OCI-LY3 (cell line): ENCODE results near the gene PPP2R2B.
A peak's percentile ranks its signal among the peaks of the same experiment; 100 is the strongest.

Experiments
- H2AFZ ChIP-seq: fragments of 200-600, 300-600 bp; shearing (Covaris generic); 2 replicates; pipeline ENCODE4 v1.6.0; 2014; ENCODE audit warnings: antibody characterized with exemption, low read depth, low read length
- H3K27ac ChIP-seq: fragments of 200-600, 300-600 bp; sonication (generic); 2 replicates; pipeline ENCODE4 v1.5.1; 2014; ENCODE audit warnings: mild to moderate bottlenecking, low read length, moderate library complexity, mixed read lengths
- H3K27me3 ChIP-seq: fragments of 200-600, 300-600 bp; sonication (generic); 2 replicates; pipeline ENCODE4 v1.6.1; 2014; ENCODE audit warnings: low read depth, low read length, mixed read lengths
- H3K36me3 ChIP-seq: fragments of 200-600, 300-600 bp; sonication (generic); replicated peaks from 2 replicates; pipeline ENCODE3; 2014; ENCODE audit warnings: low read depth, low read length, mixed read lengths
- H3K4me1 ChIP-seq: fragments of 300-600, 200-600 bp; sonication (generic); 2 replicates; pipeline ENCODE4 v1.6.1; 2014; ENCODE audit warnings: low read length, mixed read lengths
- H3K4me2 ChIP-seq: fragments of 200-600, 300-600 bp; sonication (generic); 2 replicates; pipeline ENCODE4 v1.6.1; 2014; ENCODE audit warnings: low read length, mixed read lengths
- H3K4me3 ChIP-seq: fragments of 300-600, 200-600 bp; sonication (generic); 2 replicates; pipeline ENCODE4 v1.5.1; 2014; ENCODE audit warnings: antibody characterized with exemption, mild to moderate bottlenecking, low read length, moderate library complexity
- H3K79me2 ChIP-seq: fragments of 300-600, 200-600 bp; shearing (Covaris generic); 2 replicates; pipeline ENCODE4 v1.6.1; 2014; ENCODE audit warnings: mild to moderate bottlenecking, low read length, mixed read lengths
- H3K9ac ChIP-seq: fragments of 300-600, 200-600 bp; shearing (Covaris generic); 2 replicates; pipeline ENCODE4 v1.6.0; 2014; ENCODE audit warnings: mild to moderate bottlenecking, low read length, moderate library complexity
- H3K9me3 ChIP-seq: fragments of 200-600, 300-600 bp; shearing (Covaris generic); 2 replicates; pipeline ENCODE4 v1.6.1; 2014; ENCODE audit warnings: low read length, mixed read lengths; ENCODE audit not compliant: insufficient read depth
- H4K20me1 ChIP-seq: fragments of 200-600, 300-600 bp; sonication (generic); 2 replicates; pipeline ENCODE4 v1.6.1; 2016; ENCODE audit warnings: low read length, mixed read lengths; ENCODE audit not compliant: insufficient read depth
- EZH2phosphoT487 ChIP-seq: fragments of 200-600 bp; shearing (Covaris generic); IDR thresholded peaks from 2 replicates; pipeline ENCODE4 v1.6.1; 2018; ENCODE audit warnings: antibody characterized with exemption, mixed run types, low read depth
- TF ChIP-seq, protein P1 (sequence below): fragments of 200-600, 300-600 bp; sonication (generic); IDR thresholded peaks from 2 replicates; pipeline ENCODE4 v1.5.1; 2014; ENCODE audit warnings: antibody characterized with exemption, low read length, low read depth

The PPP2R2B gene

DNA sequence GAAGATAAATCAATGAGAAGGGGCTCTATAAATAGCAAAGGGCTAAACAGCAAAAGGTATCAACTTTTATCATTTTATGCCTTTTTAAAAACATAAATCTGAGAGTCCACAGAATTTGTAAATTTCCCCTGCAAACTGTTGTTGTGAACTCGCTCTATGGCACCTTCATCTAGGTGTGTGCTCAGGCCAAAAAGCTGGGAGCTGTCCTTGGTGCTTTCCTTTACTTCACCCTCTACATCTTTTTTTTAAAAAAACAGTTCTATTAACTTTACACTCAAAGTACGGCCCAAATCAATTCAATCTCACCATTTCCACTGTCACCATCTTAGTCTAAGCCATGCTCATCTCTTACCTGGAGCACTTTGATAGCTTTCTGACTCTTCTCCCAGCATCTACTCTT, 254.4 kb downstream of the PPP2R2B start:
- Histone ChIP-seq H3K4me3 (no peak overlapping the region), H3K9me3 (no peaks in the 10 kb centered on the region), H4K20me1 (no peaks in the 10 kb centered on the region), H3K36me3 (no peaks in the 10 kb centered on the region), H3K27me3 (no peaks in the 10 kb centered on the region), H3K4me1 (no peaks in the 10 kb centered on the region), H2AFZ (no peak overlapping the region), H3K79me2 (no peaks in the 10 kb centered on the region), H3K27ac (no peak overlapping the region), H3K9ac (no peak overlapping the region), H3K4me2 (no peak overlapping the region)
- no peak for TF ChIP-seq EZH2phosphoT487

DNA sequence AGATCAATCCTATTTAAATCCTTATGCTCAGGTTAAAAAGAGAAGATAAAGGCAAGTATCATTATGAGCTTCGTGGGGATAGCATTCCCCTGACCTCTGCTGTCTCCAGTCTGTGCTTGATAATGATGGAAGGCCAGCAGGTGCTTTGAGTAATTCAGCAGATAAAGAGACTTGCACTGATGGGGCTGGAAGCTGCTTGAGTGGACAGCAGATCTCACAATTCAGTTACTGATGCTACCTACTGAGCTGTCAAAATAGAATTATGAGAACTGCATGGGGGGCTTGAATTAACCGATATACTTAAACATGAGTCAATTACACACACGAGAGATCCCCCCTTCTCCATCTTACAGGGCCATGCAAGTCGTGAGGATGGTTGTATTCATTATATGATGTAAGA, 254.9 kb downstream of the PPP2R2B start:
- no peak overlapping the region for H2AFZ ChIP-seq
- no peaks in the 10 kb centered on the region for H3K4me1 ChIP-seq
- TF ChIP-seq, protein P1, sequence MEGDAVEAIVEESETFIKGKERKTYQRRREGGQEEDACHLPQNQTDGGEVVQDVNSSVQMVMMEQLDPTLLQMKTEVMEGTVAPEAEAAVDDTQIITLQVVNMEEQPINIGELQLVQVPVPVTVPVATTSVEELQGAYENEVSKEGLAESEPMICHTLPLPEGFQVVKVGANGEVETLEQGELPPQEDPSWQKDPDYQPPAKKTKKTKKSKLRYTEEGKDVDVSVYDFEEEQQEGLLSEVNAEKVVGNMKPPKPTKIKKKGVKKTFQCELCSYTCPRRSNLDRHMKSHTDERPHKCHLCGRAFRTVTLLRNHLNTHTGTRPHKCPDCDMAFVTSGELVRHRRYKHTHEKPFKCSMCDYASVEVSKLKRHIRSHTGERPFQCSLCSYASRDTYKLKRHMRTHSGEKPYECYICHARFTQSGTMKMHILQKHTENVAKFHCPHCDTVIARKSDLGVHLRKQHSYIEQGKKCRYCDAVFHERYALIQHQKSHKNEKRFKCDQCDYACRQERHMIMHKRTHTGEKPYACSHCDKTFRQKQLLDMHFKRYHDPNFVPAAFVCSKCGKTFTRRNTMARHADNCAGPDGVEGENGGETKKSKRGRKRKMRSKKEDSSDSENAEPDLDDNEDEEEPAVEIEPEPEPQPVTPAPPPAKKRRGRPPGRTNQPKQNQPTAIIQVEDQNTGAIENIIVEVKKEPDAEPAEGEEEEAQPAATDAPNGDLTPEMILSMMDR = no peak
- H3K4me2 ChIP-seq = no peak overlapping the region
- no peak overlapping the region for H3K4me3 ChIP-seq
- H3K9me3 ChIP-seq = no peaks in the 10 kb centered on the region
- H3K27ac ChIP-seq = no peak overlapping the region
- no peaks in the 10 kb centered on the region for H3K27me3 ChIP-seq
- H3K36me3 ChIP-seq = no peaks in the 10 kb centered on the region
- H3K79me2 ChIP-seq = no peaks in the 10 kb centered on the region
- H3K9ac ChIP-seq = no peak overlapping the region
- H4K20me1 ChIP-seq = no peaks in the 10 kb centered on the region

DNA sequence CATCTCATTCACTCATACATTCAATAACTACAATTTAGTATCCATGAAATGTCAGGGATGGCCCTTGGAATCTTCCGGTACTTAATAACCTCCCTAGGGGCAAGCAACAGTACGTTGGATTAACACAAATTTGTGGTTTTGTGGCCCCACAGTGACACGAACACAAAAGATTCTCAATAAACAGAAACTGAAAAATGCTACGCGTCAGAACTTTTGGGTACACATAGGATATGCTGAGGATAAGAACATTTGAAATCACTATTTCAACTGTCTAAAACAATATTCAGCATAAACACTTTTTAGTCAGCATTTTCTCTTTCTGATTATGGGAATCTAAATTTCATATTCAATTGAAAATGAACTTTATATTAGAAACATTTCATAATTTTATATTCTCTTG, 255.5 kb downstream of the PPP2R2B start:
- H3K79me2 ChIP-seq = no peaks in the 10 kb centered on the region
- H3K4me1 ChIP-seq = no peaks in the 10 kb centered on the region
- H3K4me2 ChIP-seq = no peak overlapping the region
- no peak overlapping the region for H2AFZ ChIP-seq
- no peak overlapping the region for H3K27ac ChIP-seq
- no peak overlapping the region for H3K9ac ChIP-seq
- H3K36me3 ChIP-seq = no peaks in the 10 kb centered on the region
- no peaks in the 10 kb centered on the region for H3K9me3 ChIP-seq
- H3K27me3 ChIP-seq = no peaks in the 10 kb centered on the region
- TF ChIP-seq EZH2phosphoT487 = no peak
- TF ChIP-seq, protein P1 = no peak
- H3K4me3 ChIP-seq = no peak overlapping the region
- H4K20me1 ChIP-seq = no peaks in the 10 kb centered on the region

- Histone ChIP-seq H3K4me3 (no peak overlapping the region), H3K4me2 (no peak overlapping the region)
- TF ChIP-seq, protein P1 = peak; percentile 38
- TF ChIP-seq EZH2phosphoT487 = no peak
Observed at GRCh38 chr5:146622391-146622790, 256.2 kb downstream of the PPP2R2B start.

DNA sequence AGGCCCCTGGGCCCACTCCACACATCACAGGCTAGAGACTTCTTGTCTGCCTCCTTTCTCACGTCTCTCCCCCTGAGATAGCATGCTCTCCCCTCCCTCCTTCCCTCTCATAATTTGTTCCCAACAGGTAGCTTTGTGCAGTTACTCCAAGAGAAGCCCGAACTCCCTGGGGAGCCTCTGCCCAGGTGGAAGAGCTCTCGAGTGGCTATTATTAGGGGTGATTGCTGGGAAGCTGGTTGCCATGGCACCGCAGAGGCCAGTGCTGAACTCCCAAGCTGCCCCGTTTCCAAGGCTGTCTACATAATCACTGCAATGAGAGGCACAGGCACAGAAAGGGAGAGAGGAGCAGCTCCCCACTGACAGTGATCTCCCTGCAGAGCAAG, 257.9 kb downstream of the PPP2R2B start:
- Histone ChIP-seq H3K36me3 (no peaks in the 10 kb centered on the region), H3K79me2 (no peaks in the 10 kb centered on the region), H3K9me3 (no peaks in the 10 kb centered on the region), H3K4me2 (no peak overlapping the region), H2AFZ (no peak overlapping the region), H3K4me3 (no peak overlapping the region), H3K9ac (no peak overlapping the region), H3K27ac (no peak overlapping the region), H3K27me3 (no peaks in the 10 kb centered on the region), H4K20me1 (no peaks in the 10 kb centered on the region), H3K4me1 (no peaks in the 10 kb centered on the region)
- TF ChIP-seq, protein P1 = no peak
- TF ChIP-seq EZH2phosphoT487 = no peak

More at GRCh38 chr5:146622391-146622790, 256.2 kb downstream of the PPP2R2B start:
- Histone ChIP-seq H3K27me3 (no peaks in the 10 kb centered on the region), H3K36me3 (no peaks in the 10 kb centered on the region), H3K27ac (no peak overlapping the region), H4K20me1 (no peaks in the 10 kb centered on the region), H3K9ac (no peak overlapping the region), H2AFZ (no peak overlapping the region), H3K9me3 (no peaks in the 10 kb centered on the region), H3K79me2 (no peaks in the 10 kb centered on the region), H3K4me1 (no peaks in the 10 kb centered on the region)
